SK-N-SH treated with all-trans-retinoic acid at 6 μM for 48 hours (cell line): ENCODE data around the gene CPNE2.

ENCODE experiments used
- ATAC-seq: fragments of 200-7000 bp; cut with Tn5 transposase; 3 replicates; pipeline ENCODE4 v1.9.1; 2020; ENCODE audit warnings: mild to moderate bottlenecking, moderate library complexity
- ARNTL ChIP-seq: fragments of 450-650 bp; formaldehyde crosslinking; IDR thresholded peaks from 2 replicates; pipeline ENCODE4 v1.5.0; 2020; ENCODE audit warnings: low read depth, mild to moderate bottlenecking, moderate library complexity, borderline replicate concordance
- BACH2 ChIP-seq: fragments of 250-450 bp; sonication (Bioruptor Pico); IDR thresholded peaks from 2 replicates; pipeline ENCODE4 v1.9.0; 2021; ENCODE audit warnings: mild to moderate bottlenecking, borderline replicate concordance
- ESRRG ChIP-seq: fragments of 250-450 bp; sonication (Bioruptor Pico); IDR thresholded peaks from 2 replicates; pipeline ENCODE4 v1.6.1; 2021; ENCODE audit warnings: mild to moderate bottlenecking
- GLIS3 ChIP-seq: fragments of 250-450 bp; sonication (Bioruptor Pico); IDR thresholded peaks from 2 replicates; pipeline ENCODE4 v1.5.0; 2020; ENCODE audit warnings: mild to moderate bottlenecking, moderate library complexity
- ISL1 ChIP-seq: fragments of 250-450 bp; sonication (Bioruptor Pico); IDR thresholded peaks from 2 replicates; pipeline ENCODE4 v2.1.2; 2022; ENCODE audit warnings: mild to moderate bottlenecking, moderate library complexity
- OSR1 ChIP-seq: fragments of 250-450 bp; sonication (Bioruptor Pico); IDR thresholded peaks from 2 replicates; pipeline ENCODE4 v1.8.0; 2022; ENCODE audit warnings: moderate library complexity, mild to moderate bottlenecking, inconsistent platforms
- PPARA ChIP-seq: fragments of 250-450 bp; sonication (Bioruptor Pico); IDR thresholded peaks from 2 replicates; pipeline ENCODE4 v1.5.0; 2020; ENCODE audit warnings: mild to moderate bottlenecking, borderline replicate concordance
- RARB ChIP-seq: fragments of 250-450 bp; sonication (Bioruptor Pico); IDR thresholded peaks from 2 replicates; pipeline ENCODE4 v1.8.0; 2021; ENCODE audit warnings: mild to moderate bottlenecking, moderate library complexity
- SNAI2 ChIP-seq: fragments of 250-450 bp; sonication (Bioruptor Pico); IDR thresholded peaks from 2 replicates; pipeline ENCODE4 v1.5.0; 2020; ENCODE audit warnings: mild to moderate bottlenecking, moderate library complexity
- TCF4 ChIP-seq: fragments of 250-450 bp; sonication (Bioruptor Pico); IDR thresholded peaks from 2 replicates; pipeline ENCODE4 v1.8.0; 2021; ENCODE audit warnings: mild to moderate bottlenecking, moderate library complexity, borderline replicate concordance
- TOX ChIP-seq: fragments of 250-450 bp; sonication (Bioruptor Pico); IDR thresholded peaks from 2 replicates; pipeline ENCODE4 v1.8.0; 2021; ENCODE audit warnings: mild to moderate bottlenecking, moderate library complexity, borderline replicate concordance
- ZFP3 ChIP-seq: fragments of 250-450 bp; sonication (Bioruptor Pico); IDR thresholded peaks from 2 replicates; pipeline ENCODE4 v1.5.0; 2020; ENCODE audit warnings: mild to moderate bottlenecking, moderate library complexity
- ZNF565 ChIP-seq: fragments of 450-650 bp; formaldehyde crosslinking; conservative IDR thresholded peaks from 2 replicates; pipeline ENCODE4 v1.5.0; 2020; ENCODE audit warnings: low read depth, mild to moderate bottlenecking, moderate library complexity
- ZNF70 ChIP-seq: fragments of 450-650 bp; formaldehyde crosslinking; IDR thresholded peaks from 2 replicates; pipeline ENCODE4 v1.5.0; 2020; ENCODE audit warnings: mild to moderate bottlenecking, moderate library complexity
- ZNF8 ChIP-seq: fragments of 450-650 bp; formaldehyde crosslinking; IDR thresholded peaks from 2 replicates; pipeline ENCODE4 v1.5.0; 2020; ENCODE audit warnings: mild to moderate bottlenecking, moderate library complexity
- TF ChIP-seq, protein P1 (sequence below): fragments of 250-450 bp; sonication (Bioruptor Pico); IDR thresholded peaks from 2 replicates; pipeline ENCODE4 v1.5.0; 2020; ENCODE audit warnings: mild to moderate bottlenecking, moderate library complexity
- TF ChIP-seq, protein P2 (sequence below): fragments of 250-450 bp; sonication (Bioruptor Pico); IDR thresholded peaks from 2 replicates; pipeline ENCODE4 v1.8.0; 2020; ENCODE audit warnings: mild to moderate bottlenecking, moderate library complexity, borderline replicate concordance
- TF ChIP-seq, protein P3 (sequence below): fragments of 250-450 bp; sonication (Bioruptor Pico); IDR thresholded peaks from 2 replicates; pipeline ENCODE4 v1.8.0; 2021; ENCODE audit warnings: low read depth, mild to moderate bottlenecking, moderate library complexity, borderline replicate concordance
- TF ChIP-seq, protein P4 (sequence below): fragments of 250-450 bp; sonication (Bioruptor Pico); IDR thresholded peaks from 2 replicates; pipeline ENCODE4 v1.5.1; 2020; ENCODE audit warnings: low read depth, mild to moderate bottlenecking, moderate library complexity

CPNE2 gene

DNA sequence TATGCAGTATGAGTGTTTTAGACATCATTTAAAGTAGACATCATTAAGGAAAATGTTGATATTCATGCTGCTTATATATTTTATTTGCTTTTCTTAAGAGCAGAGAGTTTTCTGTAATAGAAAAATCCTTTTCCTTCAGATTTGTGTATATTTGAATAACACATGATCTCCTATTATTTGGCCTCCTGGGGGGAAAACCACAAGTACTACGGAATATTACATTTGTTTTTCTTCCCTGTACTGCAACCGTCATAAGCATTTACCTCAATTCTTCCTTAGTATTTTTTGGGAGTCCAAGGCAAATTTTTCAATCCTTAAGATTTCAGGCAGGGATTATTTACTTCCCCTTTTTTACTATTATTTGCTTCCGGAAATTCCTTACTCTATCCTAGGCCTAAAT, 99.8 kb downstream of the CPNE2 start:
- TF ChIP-seq ARNTL, result no peak
- no peak for TF ChIP-seq GLIS3 (CRISPR knock-in tag)
- no peak for TF ChIP-seq PPARA (CRISPR knock-in tag)
- TF ChIP-seq ISL1 (CRISPR knock-in tag), result no peak
- no peak for TF ChIP-seq BACH2
- TF ChIP-seq, protein P1, sequence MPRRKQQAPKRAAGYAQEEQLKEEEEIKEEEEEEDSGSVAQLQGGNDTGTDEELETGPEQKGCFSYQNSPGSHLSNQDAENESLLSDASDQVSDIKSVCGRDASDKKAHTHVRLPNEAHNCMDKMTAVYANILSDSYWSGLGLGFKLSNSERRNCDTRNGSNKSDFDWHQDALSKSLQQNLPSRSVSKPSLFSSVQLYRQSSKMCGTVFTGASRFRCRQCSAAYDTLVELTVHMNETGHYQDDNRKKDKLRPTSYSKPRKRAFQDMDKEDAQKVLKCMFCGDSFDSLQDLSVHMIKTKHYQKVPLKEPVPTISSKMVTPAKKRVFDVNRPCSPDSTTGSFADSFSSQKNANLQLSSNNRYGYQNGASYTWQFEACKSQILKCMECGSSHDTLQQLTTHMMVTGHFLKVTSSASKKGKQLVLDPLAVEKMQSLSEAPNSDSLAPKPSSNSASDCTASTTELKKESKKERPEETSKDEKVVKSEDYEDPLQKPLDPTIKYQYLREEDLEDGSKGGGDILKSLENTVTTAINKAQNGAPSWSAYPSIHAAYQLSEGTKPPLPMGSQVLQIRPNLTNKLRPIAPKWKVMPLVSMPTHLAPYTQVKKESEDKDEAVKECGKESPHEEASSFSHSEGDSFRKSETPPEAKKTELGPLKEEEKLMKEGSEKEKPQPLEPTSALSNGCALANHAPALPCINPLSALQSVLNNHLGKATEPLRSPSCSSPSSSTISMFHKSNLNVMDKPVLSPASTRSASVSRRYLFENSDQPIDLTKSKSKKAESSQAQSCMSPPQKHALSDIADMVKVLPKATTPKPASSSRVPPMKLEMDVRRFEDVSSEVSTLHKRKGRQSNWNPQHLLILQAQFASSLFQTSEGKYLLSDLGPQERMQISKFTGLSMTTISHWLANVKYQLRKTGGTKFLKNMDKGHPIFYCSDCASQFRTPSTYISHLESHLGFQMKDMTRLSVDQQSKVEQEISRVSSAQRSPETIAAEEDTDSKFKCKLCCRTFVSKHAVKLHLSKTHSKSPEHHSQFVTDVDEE (CRISPR knock-in tag), result no peak
- no peak for TF ChIP-seq RARB (CRISPR knock-in tag)
- TF ChIP-seq ZNF8 (CRISPR knock-in tag), result no peak
- TF ChIP-seq ESRRG (CRISPR knock-in tag), result no peak
- TF ChIP-seq ZFP3 (CRISPR knock-in tag), result no peak
- TF ChIP-seq ZNF565 (CRISPR knock-in tag), result no peak
- TF ChIP-seq ZNF70 (CRISPR knock-in tag), result no peak
- no peak for TF ChIP-seq TOX (CRISPR knock-in tag)
- TF ChIP-seq, protein P2, sequence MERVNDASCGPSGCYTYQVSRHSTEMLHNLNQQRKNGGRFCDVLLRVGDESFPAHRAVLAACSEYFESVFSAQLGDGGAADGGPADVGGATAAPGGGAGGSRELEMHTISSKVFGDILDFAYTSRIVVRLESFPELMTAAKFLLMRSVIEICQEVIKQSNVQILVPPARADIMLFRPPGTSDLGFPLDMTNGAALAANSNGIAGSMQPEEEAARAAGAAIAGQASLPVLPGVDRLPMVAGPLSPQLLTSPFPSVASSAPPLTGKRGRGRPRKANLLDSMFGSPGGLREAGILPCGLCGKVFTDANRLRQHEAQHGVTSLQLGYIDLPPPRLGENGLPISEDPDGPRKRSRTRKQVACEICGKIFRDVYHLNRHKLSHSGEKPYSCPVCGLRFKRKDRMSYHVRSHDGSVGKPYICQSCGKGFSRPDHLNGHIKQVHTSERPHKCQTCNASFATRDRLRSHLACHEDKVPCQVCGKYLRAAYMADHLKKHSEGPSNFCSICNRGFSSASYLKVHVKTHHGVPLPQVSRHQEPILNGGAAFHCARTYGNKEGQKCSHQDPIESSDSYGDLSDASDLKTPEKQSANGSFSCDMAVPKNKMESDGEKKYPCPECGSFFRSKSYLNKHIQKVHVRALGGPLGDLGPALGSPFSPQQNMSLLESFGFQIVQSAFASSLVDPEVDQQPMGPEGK, result no peak
- TF ChIP-seq, protein P3, sequence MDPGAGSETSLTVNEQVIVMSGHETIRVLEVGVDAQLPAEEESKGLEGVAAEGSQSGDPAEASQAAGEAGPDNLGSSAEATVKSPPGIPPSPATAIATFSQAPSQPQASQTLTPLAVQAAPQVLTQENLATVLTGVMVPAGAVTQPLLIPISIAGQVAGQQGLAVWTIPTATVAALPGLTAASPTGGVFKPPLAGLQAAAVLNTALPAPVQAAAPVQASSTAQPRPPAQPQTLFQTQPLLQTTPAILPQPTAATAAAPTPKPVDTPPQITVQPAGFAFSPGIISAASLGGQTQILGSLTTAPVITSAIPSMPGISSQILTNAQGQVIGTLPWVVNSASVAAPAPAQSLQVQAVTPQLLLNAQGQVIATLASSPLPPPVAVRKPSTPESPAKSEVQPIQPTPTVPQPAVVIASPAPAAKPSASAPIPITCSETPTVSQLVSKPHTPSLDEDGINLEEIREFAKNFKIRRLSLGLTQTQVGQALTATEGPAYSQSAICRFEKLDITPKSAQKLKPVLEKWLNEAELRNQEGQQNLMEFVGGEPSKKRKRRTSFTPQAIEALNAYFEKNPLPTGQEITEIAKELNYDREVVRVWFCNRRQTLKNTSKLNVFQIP (CRISPR knock-in tag), result no peak
- TF ChIP-seq, protein P4, sequence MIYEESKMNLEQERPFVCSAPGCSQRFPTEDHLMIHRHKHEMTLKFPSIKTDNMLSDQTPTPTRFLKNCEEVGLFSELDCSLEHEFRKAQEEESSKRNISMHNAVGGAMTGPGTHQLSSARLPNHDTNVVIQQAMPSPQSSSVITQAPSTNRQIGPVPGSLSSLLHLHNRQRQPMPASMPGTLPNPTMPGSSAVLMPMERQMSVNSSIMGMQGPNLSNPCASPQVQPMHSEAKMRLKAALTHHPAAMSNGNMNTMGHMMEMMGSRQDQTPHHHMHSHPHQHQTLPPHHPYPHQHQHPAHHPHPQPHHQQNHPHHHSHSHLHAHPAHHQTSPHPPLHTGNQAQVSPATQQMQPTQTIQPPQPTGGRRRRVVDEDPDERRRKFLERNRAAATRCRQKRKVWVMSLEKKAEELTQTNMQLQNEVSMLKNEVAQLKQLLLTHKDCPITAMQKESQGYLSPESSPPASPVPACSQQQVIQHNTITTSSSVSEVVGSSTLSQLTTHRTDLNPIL (CRISPR knock-in tag), result no peak
- no peak for ATAC-seq

DNA sequence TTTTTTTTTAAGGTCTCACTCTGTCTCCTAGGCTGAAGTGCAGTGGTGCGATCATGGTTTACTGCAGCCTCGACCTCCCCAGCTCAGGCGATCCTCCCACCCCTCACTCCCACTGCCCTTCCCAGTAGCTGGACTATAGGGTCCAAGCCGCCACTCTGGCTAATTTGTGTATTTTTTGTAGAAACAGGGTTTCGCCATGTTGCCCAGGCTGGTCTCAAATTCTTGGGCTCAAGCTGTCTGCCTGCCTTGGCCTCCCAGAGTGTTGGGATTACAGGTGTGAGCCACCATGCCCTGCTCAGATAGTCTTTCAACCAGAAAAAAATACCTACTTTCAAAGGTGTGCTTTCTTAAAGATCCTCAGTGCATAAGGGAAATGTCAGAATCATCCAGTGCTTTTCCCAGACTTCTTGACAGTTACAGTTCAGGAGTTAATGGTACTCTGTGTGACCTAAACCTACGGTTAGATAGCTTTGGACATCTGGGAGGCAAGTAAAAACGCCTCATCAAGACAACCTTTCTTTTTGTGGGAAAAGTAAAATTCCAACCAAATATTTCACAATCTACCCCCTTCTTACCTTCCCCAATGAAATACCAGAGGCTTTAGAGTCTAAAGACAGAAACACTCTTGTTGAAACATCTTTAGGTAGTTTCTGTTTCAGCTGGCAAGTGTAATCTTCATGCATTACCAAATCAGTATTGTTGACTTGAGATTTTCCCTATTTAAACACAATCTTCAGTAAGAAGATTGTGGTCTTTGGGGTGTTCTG, 100.5 kb downstream of the CPNE2 start:
- TF ChIP-seq ESRRG (CRISPR knock-in tag) (no peak), ZNF70 (CRISPR knock-in tag) (no peak), TCF4 (CRISPR knock-in tag) (no peak), SNAI2 (CRISPR knock-in tag) (no peak), GLIS3 (CRISPR knock-in tag) (no peak)
- TF ChIP-seq, protein P4 (CRISPR knock-in tag), result no peak
- no peak for ATAC-seq

DNA sequence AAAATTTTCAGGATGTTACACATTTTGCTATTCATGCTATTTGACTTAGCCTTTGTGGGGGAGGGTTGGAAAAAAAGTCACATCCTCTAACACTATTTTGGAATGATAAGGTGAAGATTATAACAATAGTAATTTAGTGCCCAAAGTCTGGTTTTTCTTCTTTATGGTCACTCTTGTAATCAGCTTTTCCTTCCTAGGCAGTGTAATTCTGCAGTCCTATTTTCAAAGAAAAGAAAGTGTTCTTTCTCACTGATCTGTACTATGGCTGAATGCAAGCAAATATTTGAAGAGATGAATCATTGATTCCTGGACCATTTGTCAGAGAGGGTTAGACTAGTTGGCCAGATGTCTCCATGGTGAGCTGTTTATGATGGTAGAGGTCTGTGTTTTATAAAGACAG, 102.1 kb downstream of the CPNE2 start:
- ATAC-seq, result peak; percentile 97
- TF ChIP-seq OSR1 (CRISPR knock-in tag) (no peak), GLIS3 (CRISPR knock-in tag) (no peak), ARNTL (no peak), ZNF565 (CRISPR knock-in tag) (no peak), RARB (CRISPR knock-in tag) (no peak), ISL1 (CRISPR knock-in tag) (peak; percentile 52)
- TF ChIP-seq, protein P4 (CRISPR knock-in tag), result no peak
